RPMI7951 (cell line): ENCODE results near the gene CAPN11. TPM values are rescaled to one million over a fixed set of nuclear protein-coding genes. Genes with fewer than 3 reads are reported as not detected.
"Not testable (repeated sequence)": the region's sequence is repeated elsewhere in the genome, so short reads cannot be mapped to it uniquely, and the experiment has no call there.

ENCODE experiments used
- DNase-seq: peaks from one replicate; pipeline ENCODE4 v3.0.0-alpha.2; 2012; ENCODE audit warnings: low read depth
- total RNA-seq: library from RNA; depleted of rRNA; stranded (reverse); fragments of >200 nt; shearing (Covaris generic); gene quantifications from 2 replicates; pipeline ENCODE4 v1.2.3, GENCODE V29; 2014

CAPN11 gene
- total RNA-seq, 1 experiment from 2014 or later, result not detected

DNA sequence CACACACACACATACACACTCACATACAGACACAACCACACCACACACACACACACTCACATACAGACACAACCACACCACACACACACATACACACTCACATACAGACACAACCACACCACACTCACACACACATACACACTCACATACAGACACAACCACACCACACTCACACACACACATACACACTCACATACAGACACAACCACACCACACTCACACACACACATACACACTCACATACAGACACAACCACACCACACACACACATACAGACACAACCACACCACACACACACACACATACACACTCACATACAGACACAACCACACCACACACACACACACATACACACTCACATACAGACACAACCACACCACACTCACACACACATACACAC lies 23.2 kb downstream of the CAPN11 start:
- DNase-seq, result not testable (repeated sequence)

DNA sequence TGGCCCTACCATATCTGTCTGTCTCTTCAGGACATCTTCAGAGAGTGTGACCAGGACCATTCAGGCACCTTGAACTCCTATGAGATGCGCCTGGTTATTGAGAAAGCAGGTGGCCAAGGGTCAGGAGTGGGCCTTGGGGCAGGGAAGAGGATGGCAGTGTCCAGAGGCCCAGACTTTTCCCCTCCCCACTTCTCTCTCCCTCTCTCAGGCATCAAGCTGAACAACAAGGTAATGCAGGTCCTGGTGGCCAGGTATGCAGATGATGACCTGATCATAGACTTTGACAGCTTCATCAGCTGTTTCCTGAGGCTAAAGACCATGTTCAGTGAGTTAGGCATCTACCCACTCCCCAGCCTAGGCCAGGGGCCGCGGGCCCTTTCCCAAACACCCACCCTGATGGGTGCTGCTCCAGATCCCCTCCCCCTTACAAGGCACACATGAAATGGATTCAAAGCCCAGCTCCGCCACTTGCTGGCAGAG lies 24.3 kb downstream of the CAPN11 start:
- no peak for DNase-seq

DNA sequence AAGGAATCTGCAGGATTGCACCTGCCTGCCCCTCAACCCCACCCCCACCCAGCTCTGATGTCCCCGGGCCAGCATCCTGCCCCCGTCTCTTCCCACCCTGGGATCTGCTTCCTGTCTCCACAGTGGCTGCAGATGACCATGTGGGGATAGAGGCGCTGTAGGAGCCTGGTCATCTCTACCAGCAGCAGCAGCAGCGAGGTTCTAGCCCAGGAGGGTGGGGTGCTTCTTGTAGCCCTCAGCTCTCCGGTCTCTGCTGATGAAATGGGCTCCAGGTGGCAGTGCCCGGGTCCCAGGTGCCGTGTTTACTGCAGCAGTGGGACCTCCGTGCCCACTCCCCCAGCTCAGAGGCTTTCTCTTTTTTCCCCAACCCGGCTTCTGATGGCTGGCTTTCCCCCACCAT lies 25.2 kb downstream of the CAPN11 start:
- DNase-seq, result no peak

DNA sequence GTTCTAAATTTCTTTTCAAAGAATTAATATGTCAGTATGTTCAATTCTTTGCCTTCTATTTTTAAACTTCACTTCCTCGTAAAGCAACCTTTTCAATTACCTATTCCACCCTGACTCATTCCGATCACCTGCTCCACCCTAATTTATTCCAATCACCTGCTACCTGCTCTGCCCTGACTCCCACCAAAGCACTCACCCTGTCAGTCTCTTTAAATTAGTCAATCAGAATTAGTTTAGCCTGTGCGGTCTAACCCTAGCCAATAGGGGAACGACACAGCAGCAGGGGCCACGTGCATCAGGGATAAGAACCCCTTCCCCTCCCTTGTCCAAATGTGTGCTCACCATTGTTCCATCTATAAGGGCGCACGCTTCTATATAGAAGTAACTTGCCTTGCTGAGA lies 26.7 kb downstream of the CAPN11 start:
- not testable (repeated sequence) for DNase-seq

DNA sequence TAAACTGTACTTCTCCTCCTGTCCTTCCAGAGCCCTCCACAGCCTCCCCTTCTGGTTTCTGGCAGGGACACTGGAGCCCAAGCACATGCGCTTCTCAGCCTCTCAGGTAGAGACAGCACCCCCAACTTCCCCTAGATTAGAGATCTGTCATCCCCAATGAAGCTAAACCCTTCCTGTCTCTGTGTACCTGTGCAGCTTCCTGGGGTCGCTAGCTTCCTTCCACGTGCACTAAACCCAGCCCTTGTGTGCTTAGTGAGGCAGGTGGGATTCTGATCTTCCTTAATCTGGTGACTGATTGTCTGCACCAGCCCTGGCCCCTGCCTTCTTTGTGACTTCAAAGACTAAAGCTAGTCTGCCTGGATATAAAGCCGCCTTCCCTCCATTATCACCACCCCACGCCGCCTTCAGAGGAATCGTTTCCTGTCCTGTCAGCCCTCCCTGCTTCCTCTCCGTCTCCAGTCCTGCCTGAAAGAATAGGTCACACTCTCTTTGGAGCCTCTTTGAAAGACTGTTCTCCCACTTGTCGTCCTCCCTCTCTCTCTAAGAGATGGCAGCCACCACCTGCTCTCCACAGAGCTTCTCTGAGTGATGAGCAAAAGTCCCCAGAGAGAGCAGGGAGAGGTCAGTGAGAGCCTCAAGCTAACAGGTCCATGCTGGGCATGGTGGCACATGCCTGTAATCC lies 27.5 kb downstream of the CAPN11 start:
- DNase-seq, result no peak

DNA sequence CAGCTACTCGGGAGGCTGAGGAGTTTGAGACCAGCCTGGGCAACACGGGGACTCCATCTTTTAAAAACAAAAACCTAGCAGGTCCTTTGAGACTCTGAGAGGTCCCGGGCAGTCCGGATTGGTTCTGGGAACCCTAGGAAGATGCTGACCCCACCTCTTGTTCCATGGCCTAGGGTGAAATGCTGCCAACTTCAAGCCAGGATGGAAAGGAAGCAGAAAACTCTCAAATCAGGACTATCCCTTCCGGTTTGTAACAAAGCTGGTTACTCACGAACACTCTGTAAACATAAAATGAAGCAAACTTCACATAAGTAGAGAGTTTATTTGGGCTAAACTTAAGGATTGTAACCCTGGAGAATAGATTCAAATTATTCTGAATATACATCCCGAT lies 28.0 kb downstream of the CAPN11 start:
- no peak for DNase-seq

DNA sequence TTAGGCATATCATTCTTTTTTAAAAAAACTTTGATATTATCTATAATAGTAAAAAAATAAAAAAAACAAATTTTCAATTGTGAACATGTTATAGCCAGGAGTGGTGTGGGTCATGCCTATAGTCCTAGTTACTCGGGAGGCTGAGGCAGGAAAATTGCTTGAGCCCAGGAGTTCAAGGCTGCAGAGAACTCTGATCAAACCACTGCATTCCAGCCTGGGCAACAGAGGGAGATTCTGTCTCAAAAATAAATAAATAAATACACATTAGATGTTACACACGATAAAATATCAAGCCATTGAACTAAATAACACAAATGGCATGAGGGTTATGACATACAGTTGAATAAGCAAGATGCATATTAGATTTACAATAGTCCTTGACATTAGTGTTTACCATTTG lies 30.2 kb downstream of the CAPN11 start:
- DNase-seq, result no peak

DNA sequence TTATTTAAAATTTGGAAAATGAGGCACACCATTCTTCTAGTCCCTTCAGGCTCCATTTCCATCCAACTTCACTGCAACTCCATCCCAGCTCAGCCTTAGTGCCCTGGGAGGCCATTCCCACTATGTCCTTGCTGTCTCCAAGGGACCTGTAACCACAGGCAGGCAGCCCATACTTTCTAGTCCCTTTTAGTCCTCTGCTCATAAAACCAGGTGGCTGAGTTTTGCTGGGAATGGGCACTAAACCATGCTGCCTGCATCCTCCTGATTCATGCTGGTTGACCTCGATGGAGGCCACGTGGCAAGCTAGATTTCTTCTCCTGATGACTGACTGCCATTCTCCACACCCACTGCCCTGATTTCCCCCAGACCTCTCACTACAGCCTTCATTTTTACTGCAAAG lies 30.6 kb downstream of the CAPN11 start:
- DNase-seq, result no peak

DNA sequence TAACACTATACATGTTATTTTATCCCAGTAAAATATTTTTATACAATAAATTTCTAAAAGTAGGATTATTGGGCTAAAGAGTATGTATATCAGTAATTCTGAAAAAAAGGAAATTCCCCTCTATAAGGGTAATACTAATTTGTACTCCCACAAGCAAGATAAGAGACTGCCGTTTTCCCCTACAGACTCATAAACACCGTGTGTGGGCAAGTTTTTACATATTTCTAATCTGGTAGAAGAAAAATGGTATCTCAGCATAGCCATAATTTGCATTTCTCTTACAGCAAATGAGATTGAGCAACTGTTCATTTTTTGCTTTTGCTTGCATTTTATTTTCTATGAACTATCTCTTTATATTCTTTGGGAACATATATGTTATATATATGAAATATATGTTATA lies 32.1 kb downstream of the CAPN11 start:
- no peak for DNase-seq

DNA sequence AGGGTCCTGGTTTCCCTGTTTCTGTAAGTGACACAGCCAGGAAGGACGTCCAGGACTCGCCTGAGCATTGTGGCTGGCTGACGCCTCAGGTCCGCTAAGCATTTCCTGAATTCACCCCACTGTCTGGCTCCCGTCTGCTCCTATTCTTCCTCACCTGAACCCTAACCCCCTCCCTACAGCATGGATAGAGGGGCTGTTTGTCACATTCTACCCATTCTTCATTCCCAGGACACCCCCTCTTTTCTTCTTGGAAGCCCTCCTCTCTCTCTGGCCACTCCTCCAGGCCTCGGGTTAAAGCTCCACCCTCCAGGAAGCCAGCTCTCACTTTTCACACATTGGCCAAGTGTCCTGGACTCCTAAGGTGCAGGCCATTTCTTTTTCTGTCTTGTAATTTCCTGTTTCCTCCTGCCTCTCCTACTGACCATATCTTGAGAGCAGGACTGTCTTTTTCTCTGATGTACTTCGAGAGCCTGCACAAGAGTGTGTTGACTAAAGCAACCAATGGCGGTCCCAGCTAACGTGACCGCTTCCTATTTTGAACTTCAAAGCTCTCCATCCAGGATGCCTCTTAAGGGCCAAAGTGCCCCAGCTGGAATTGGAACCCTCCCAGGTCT lies 33.9 kb downstream of the CAPN11 start:
- DNase-seq, result no peak

DNA sequence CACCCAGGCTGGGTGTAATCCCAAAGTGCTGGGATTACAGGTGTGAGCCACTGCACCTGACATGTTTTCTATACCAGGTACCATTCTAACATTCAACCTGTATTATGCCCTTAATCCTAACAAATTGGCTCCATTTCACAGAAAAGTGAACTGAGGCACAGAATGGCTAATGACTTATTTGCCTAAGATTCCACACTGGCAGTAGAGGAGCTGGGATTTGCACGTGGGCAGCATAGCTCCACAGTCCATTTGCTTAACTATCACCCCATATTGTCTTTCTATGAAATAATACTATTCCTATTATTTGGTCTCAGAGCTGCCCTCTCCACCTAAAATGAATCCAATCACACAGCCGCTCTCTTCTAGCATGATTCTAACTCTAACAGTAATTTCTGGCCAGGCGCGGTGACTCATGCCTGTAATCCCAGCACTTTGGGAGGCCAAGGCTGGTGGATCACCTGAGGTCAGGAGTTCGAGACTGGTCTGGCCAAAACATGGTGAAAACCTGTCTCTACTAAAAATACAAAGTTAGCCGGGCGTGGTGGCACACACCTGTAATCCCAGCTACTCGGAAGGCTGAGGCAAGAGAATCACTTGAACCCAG lies 34.8 kb downstream of the CAPN11 start:
- no peak for DNase-seq

DNA sequence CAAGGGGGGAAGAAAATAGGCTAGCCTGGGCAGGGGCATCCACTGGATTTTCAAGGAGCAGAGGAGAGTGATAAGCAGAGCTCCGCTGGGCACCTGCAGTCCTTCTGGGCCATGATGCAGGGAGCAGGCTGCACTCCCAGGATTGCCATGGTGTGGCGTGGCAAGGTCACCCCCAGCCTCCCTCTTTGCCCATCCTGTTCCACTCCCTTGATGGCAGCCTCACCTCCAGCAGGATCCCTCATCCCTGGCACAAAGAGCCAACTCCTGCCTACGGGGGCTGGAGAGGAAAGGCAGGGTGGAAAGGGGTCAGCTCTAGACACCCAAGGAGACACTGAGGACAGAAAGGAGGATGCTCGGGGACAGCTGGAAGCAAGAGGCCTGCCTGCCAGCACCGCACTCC lies 35.7 kb downstream of the CAPN11 start:
- DNase-seq, result no peak

DNA sequence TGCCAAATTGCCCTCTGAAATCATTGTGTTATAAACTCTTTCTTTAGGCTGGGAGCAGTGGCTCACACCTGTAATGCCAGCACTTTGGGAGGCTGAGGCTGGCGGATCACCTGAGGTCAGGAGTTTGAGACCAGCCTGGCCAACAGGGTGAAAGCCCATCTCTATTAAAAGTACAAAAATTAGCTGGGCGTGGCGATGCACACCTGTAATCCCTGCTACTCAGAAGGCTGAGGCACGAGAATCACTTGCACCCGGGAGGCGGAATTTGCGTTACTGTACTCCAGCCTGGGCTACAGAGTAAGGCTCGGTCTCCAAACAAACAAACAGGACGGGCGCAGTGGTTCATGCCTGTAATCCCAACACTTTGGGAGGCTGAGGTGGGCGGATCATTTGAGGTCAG lies 37.7 kb downstream of the CAPN11 start:
- not testable (repeated sequence) for DNase-seq

DNA sequence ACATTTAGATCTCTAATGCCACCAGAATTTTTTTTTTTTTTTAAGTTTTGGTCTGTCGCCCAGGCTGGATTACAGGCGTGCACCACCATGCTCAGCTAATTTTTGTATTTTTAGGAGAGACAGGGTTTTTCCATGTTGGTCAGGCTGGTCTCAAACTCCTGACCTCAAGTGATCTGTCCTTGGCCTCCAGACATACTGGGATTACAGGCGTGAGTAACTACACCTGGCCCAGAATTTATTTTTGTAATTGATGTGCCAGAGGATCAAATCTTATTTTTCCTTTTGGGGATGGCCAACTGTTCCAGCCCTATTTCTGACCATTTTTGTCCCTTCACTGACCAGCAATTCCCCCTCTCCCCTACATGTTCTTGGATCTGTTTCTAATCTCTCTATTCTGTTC lies 40.1 kb downstream of the CAPN11 start:
- DNase-seq, result no peak

DNA sequence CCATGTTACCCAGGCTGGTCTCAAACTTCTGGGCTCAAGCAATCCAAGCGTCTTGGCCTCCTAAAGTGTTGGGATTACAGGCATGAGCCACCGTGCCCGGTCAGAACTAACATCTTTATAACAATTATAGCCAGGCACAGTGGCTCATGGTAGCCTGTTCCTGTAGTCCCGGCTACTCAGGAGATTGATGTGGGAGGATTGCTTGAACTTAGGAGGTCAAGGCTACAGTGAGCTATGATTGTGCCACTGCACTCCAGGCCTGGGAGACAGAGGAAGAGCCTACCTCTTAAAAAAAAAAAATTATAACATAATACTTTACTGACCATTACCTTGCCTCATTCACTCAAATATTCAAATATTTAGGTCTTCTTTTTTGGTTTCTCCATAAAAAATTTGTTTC lies 41.3 kb downstream of the CAPN11 start:
- DNase-seq, result no peak

DNA sequence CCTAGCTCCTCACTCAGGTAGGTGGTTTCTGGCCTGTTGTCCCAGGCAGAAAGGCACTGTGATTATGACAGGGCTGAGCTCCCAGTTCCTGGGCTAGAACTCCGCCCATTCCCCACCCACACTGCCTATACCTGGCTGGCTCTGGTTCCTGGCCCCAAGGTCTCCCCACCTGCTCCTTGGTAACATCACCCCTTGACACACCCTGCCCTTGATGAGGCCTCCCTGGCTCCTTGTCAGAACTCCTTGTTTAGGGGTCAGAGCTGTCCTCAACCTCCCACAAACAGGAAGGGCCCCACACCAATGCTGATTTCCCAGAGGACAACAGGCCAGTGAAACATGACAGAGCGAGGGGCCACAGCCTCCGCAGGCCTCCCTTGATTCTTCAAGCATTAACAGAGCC lies 42.6 kb downstream of the CAPN11 start:
- no peak for DNase-seq

DNA sequence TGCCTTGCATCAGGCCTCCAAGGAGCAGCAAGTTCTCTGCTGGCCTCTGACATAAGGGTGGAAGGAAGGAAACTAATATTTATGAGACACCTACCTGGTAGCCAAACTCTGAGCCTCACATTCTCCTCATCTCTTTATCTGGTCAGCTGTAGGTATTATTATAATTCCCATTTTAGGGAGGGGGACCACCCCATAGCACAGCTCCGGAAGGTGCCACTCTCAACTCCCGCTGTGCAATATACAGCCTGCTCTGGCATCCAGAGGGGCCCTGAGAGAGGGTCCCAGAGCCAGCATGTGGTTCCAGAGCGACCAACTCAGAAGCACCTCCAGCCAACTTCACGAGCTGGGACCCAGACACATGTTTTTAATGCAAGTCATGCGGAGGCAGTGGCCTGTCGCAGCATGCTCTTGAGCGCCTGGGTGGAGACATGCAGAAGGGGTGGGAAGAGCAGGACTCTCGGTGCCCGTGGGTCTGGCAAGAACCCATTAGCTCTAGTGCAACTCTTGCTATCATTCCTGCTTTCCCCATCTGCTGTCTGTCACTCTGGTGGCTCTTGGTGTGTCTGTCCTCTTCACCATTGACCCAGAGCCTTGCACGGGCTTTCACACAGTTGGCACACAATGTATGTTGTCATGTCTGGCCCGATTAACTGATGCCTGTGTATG lies 43.2 kb downstream of the CAPN11 start:
- no peak for DNase-seq

DNA sequence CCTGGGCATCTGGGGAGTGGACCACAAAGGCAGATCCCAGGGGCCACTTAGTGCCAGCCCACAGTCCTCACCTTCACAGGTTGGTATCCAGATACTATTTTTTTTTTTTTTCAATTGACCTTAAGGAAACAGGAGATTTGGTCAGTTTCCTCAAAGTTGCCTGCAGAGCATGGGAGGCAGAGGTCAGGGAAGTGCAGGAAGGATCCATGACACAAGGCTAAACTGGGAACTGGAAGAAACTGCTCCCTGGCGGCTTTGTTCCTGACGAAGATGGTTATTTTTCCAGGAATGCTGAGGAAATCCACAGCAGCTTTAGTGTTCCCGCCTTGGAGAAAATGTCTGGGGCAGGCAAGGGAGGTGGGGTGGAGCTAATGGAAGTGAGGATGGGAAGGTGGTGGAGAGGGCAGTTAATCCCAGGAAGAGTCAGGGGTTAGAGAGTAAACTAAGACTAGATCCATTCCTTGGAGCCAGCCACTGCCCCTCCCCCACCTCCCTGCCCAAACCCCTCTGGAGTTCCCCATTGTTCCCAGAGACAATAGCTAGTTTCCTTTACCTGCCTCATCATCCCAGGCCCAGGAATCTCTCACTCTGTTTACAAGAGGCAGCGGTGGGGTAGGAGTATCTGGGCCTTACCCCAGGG lies 43.8 kb downstream of the CAPN11 start:
- no peak for DNase-seq

DNA sequence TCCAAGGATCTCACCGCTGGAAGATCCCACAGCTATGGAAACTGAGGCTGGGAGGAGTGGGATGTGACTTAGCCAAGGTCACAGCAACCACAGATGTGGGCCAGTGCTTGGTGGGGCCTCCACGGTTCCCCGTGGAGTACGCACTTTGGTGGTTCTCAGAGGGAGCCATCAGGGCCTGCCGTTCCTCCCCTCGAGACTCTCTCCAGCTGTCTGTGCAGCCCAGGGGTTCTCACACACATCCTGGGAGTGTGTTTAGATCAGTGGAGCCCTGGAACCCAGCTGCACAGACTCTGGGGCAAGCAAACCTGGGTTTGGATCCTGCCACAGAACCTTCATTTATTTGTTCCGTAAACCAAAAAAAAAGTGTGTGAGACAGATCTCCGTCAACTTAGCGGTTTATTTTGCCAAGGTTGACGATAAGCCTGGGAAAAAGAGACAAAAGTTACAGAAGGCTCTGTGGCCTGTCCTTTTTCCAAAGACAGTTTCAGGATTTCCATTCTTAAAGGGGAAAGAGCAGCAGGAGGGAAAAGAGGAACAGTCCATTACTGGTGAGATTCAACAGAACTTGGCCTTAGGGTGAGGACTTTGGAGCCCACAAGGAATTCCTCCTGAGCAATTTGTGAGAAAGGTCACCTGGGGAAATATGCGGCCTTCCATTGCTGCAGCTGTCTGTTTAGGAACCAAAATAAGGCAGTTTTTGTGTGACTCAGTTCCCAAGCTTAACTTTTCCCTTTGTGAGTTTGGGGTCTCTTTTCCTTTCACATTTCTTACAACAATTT lies 44.5 kb downstream of the CAPN11 start:
- DNase-seq, result no peak

DNA sequence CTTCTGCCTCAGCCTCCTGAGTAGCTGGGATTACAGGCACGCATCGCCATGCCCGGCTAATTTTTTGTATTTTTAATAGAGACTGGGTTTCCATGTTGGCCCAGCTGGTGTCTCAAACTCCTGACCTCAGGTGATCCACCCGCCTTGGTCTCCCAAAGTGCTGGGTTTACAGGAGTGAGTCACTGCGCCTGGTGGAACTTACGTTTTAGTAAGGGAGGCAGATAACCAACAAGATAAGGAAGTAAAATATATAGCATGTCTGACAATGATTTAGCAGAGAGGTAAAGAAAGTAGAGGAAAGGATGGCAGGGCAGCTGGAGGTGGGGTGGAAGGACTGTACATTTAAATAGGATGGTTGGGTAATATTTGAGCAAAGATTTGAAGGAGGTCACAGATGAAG lies 45.3 kb downstream of the CAPN11 start:
- DNase-seq, result no peak

DNA sequence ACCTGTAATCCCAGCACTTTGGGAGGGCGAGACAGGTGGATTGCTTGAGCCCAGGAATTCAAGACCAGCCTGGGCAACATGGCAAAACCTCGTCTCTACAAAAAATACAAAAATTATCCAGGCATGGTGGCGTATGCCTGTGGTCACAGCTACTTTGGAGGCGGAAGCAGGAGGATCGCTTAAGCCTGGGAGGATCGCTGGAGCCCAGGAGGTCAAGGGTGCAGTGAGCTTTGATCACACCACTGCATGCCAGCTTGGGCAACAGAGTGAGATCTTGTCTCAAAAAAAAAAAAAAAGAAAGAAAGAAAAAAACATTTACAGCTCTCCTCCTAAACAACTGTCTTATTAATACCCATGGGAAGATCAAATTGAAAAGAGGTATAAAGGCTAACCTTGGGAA lies 49.3 kb downstream of the CAPN11 start:
- no peak for DNase-seq

DNA sequence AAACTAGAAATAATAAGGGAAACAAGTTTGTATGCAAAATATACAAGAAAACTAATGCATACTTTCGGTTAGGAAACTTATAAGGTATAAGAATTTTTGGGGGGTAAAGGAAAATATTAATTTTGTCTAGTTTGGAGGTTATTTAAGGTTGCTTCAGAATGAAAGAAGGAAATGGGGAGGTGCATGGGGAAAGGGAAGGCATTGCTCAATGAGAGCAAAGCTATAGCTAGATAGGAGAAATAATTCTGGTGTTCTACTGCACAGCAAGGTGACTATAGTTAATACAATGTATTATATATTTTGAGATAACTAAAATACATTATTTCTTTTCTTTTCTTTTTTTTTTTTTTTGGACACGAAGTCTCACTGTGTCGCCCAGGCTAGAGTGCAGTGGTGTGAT lies 52.7 kb downstream of the CAPN11 start:
- no peak for DNase-seq
